NB4 (cell line): ENCODE data around the gene NFIA.

Experiments used
- CTCF ChIP-seq: IDR thresholded peaks from one replicate; pipeline ENCODE4 v1.5.1; 2012; ENCODE audit warnings: low read depth, low read length
- MAX ChIP-seq: IDR thresholded peaks from 2 replicates; pipeline ENCODE4 v1.6.1; 2011; ENCODE audit warnings: low read depth, low read length
- POLR2A ChIP-seq: IDR thresholded peaks from 2 replicates; pipeline ENCODE4 v1.6.1; 2011; ENCODE audit warnings: mild to moderate bottlenecking; ENCODE audit not compliant: insufficient read length; ENCODE audit errors: extremely low read depth

GRCh38 chr1:61193808-61194207, 111.4 kb downstream of the NFIA start:
- TF ChIP-seq POLR2A (no peak), CTCF (no peak), MAX (no peak)
